ENCODE results near the gene BBLN.

BBLN gene

DNA sequence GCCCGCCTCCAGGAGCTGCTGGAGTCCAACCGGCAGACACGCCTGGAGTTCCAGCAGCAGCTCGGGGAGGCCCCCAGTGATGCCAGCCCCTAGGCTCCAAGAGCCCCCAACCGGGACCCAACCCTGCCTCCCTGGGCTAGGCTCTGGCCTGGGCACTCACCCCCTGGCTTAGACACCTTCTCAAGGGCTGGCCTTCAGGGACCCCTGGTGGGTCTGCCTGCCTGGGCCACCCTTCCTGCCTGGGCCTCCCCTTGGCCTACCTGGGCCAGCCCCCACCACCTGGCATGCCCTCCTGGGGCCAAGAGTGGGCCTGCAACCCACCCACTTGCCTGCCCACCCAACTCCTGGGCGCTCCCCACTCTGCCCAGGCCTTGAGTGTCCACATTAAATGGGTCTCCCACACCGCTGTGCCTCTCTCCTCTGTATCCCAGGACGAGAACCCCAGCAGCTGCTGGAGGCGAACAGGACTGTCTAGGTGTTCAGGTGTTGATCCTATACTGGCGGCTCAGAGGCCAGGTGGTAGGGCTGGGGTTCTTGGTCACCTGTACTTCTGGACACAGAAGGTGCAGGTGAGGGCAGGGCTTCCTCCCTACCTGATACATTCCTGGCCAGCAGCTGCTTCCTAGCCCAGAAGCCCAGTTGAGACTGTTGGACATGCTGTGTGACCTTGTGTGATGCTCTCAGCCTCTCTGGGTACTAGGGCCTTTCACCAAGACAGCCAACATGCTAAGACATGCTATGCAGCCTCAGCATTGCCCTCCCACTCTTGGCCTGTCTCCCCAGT, 3.6 kb downstream of the BBLN start:
- TF ChIP-seq CTCF (conservative IDR thresholded peaks at IDR 0.05) (no peak), ZFX (IDR thresholded peaks at IDR 0.05) (no peak)
- no peak overlapping the region for H3K27ac ChIP-seq

DNA sequence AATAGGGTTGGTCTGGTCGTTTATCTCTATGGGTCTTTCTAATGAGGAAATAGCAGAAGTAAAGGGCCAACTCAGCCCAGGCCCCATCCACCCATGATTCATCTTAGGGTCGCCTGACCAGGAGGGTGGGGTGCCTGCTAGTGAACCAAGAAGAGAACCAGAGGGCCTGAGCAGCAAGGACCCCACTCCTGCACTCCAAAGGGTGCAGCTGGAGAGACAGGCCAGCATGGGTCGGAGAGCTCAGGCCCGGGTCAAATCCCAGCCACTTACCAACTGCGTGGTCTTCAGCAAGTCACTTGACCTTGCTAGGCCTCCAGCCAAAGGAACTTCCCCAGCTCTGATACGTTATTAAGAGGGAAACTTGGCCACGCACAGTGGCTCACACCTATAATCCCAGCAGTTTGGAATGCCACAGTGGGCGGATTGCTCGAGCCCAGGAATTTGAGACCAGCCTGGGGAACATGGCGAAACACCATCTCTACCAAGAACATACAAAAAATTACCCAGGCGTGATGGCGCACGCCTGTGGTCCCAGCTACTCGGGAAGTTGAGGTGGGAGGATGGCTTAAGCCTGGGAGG, 4.3 kb downstream of the BBLN start:
- TF ChIP-seq ZFX (IDR thresholded peaks at IDR 0.05), result no peak
- no peak for TF ChIP-seq CTCF (conservative IDR thresholded peaks at IDR 0.05)
- H3K27ac ChIP-seq, result no peak overlapping the region

- H3K27ac ChIP-seq, result no peak overlapping the region
- no peak for TF ChIP-seq CTCF (conservative IDR thresholded peaks at IDR 0.05)
- no peak for TF ChIP-seq ZFX (IDR thresholded peaks at IDR 0.05)
These were observed 6.1 kb downstream of the BBLN start for GRCh38 chr9:128166169-128166568.

DNA sequence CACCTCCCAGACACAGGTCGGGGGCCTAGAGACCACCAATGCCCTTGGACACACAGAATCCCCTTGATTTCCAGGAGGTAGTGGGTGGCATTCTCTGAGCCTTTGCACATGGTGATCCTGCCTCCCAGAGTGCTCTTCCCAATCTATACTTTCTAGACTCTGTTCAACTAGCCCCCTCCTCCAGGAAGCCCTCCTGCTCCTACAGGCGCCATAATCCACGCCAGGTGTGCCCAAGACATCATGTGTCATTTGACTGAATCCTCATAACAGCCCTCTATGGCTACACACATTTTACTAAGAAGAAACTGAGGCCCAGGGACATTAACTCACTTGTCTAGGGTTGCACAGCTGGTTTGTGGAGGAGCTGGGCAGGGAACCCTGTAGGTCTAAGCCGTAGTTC, 7.1 kb downstream of the BBLN start:
- no peak for TF ChIP-seq ZFX (IDR thresholded peaks at IDR 0.05)
- no peak for TF ChIP-seq CTCF (conservative IDR thresholded peaks at IDR 0.05)
- H3K27ac ChIP-seq, result no peak overlapping the region

DNA sequence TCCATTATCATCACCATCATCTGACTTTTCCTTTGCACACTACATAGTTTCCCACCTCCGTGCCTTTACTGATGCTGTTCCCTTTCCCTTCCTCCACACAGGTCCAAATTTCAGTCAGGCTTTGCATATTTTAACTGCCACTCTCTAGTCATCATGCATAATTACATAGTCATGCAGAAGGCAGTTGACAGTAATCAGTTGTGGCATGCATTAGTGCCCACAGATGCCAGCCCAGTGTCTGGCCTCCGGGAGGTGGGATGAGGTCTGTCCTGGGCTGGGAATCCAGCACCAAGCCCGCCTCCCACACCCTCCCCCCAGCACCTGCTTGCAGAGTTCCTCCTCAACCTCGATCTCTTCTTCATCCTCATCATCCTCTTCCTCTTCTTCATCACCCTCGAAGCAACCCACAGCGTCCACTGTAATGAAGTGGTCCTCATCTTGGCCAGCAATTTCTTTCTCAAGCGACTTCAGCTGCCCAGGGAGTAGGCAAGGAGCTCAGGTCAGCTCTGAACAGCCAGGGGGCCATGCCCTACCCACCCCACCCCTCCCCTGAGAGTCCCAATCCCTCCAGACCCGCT, 8.8 kb downstream of the BBLN start:
- no peak overlapping the region for H3K27ac ChIP-seq
- TF ChIP-seq ZFX (IDR thresholded peaks at IDR 0.05) (no peak), CTCF (conservative IDR thresholded peaks at IDR 0.05) (no peak)

DNA sequence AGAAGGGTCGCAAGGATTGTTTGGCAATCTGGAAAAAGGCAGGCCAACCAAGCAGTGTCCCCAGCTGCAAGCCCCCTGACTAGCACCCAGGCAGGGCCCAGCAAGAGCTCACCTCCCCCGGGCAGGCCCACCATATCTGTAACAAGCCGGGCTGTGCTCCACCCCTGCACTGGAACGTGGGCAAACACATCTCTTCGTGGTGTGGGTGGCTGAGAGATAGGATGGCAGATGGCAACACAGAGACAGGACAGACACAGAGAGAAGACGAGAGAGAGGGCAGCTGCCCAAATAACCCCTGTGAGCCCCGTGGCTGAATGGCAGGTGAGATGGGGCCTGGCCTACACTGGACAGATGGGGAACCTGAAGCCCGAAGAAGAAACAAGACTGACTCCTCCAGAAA, 9.4 kb downstream of the BBLN start:
- no peak overlapping the region for H3K27ac ChIP-seq
- TF ChIP-seq ZFX (IDR thresholded peaks at IDR 0.05) (no peak), CTCF (conservative IDR thresholded peaks at IDR 0.05) (no peak)

DNA sequence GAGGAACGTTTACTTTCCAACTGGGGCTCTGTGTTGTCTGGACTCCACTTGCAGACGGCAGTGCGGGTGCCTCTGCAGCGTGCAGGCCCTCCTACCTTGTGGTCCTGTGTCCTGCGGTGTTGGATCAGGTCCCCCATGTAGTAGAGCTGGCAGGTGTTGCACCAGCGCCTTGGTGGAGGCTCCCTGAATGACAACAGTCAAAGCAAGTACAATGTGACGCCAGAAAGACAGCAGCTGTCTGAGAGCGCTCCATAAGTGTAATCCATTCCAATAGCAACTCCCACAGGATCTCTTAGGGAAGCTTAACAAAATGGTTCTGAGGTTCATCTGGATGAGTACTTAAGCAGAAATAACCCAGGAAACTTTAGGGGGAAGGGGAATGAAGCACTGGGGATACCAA, 9.9 kb downstream of the BBLN start:
- no peak overlapping the region for H3K27ac ChIP-seq
- TF ChIP-seq CTCF (conservative IDR thresholded peaks at IDR 0.05) (no peak), ZFX (IDR thresholded peaks at IDR 0.05) (no peak)
